Dedifferentiated amniotic fluid mesenchymal stem cell (primary cell): ENCODE measurements around the gene UBE2N.
"Not testable (repeated sequence)": the region's sequence is repeated elsewhere in the genome, so short reads cannot be mapped to it uniquely, and the experiment has no call there.

Experiments
- DNase-seq: peaks from one replicate; pipeline ENCODE4 v3.0.0-alpha.2; 2016; ENCODE audit errors: extremely low spot score

Gene UBE2N

DNA sequence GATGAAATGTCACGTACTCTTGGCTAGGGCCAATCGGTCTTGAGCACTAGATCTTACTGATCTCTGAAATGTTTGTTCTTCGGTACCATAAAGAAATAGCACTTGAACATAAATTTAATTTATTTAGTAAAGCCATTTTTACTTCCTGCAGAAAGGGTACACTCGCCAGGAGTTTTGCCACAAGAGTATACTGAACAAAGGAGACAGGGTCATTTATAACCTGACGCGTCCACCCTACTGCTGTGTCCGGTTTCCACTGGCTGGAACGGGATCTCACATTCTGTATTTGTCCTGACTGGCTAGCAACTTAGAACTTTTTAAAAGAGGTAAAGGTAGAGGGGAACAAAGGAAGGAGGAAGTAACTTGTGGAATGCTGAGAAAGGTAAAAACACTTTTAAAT lies 29.4 kb downstream of the UBE2N start:
- DNase-seq = not testable (repeated sequence)

DNA sequence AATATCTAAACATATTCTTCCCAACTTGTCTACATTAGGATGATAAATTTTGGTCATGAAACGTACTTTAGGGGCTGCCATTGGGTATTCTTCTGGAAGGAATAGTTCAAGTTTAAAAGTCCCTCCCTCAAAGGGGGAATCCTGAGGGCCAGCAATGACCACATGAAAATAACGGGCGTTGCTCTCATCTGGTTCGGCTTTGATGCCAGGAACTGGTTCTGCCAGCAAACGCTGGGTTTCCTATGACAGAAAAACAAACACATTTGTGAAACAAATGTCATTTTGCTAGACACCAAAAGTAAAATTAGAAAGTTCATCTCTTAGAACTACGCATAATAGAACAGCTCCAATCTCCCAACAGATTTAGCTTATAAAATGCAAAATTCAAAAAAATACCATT lies 30.7 kb downstream of the UBE2N start:
- not testable (repeated sequence) for DNase-seq

- not testable (repeated sequence) for DNase-seq
Measured at GRCh38 chr12:93409343-93410187, 32.2 kb downstream of the UBE2N start.

- DNase-seq = no peak
Measured at GRCh38 chr12:93408813-93409212, 32.9 kb downstream of the UBE2N start.

DNA sequence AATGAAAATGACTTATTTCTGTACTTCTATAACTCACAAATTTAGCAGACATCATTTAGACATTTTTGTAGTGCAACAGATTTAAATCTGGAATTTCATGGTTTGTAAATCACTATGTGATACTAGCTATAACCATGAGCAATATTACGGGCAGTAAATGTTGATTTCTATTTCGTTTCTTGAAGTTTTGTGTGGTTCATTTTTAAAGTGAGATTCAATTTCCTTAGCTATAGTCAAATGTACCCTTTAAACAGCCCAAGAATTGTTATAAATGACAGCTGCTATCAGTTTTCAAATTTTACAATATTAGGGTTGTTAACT lies 33.8 kb downstream of the UBE2N start:
- no peak for DNase-seq

DNA sequence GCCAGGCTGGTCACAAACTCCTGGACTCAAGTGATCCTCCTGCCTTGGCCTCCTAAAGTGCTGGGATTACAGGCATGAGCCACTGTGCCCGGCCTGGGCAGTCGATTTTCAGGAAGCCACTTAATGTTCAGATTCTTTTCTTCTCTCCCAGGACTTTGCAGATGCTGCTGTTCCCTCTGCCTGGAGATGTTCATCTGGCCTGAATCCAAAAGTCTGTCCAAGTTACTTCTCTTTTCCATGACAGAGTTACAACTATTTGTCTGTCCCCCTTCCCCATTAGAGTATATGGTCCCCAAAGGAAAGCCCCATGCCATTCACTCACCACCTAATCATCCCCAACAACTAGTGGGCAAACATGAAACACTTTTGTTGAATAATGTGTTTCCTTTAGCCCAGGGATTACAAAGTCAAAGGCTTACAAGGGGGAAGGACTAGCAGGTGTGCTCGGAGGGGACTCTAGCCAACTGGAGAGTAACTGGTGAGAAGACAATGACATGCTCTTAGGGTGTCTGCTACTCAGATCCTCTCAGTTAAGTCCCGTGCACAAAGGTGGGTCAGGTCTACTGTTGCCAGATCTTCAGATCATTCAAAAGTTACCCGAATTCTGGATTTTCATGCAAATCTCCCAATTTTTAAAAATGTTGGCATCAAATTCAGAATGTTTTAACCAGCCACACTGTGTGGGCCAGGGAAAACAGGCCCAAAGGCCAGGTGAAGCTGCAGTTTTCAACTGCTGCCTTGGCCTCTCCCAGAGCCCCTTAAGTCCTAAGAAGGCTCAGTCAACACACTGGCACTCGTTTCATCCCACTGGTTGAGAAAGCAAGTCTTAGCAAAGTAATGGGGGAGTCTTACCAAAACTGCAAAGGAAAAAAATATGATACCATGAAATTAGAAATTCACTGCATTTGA lies 34.4 kb downstream of the UBE2N start:
- DNase-seq = no peak

DNA sequence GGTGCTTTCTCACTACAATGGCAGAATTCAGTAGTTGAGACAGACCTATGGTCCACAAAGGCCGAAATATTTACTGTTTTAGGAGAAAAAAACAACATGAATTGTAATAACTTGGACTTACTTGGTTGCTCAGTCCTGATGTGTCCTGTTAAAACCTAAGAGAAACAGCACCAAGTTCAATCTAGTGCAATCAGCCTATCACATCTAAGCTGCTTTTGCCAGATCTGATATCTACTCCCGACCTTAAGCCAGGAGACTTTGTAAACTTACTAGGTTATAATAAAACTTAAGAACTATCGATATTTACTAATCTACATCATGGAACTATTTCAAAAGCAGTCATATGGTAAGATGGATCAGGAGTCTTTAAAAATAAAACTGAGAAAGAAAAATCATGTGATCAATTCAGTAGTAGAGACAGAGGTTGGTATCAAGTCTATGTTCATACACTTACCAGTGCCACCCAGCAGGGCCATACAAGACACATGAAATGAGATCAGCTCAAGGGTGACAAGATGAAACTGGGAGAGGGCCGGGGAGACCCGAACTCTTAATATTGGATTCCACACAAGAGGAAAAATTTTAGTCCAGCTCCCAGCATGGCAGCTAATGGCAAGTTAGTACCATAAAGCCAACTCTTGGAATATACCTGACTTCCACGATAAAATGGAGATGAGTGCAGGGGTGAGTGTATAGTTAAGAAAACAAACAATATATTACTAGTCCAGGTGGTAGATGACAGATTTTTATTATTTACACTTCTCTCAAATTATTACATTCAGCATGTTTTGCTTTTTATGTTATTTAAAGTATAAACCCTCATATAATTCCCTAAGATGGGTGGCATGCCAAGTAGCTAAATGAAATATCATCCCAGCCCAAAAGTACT lies 36.5 kb downstream of the UBE2N start:
- no peak for DNase-seq

DNA sequence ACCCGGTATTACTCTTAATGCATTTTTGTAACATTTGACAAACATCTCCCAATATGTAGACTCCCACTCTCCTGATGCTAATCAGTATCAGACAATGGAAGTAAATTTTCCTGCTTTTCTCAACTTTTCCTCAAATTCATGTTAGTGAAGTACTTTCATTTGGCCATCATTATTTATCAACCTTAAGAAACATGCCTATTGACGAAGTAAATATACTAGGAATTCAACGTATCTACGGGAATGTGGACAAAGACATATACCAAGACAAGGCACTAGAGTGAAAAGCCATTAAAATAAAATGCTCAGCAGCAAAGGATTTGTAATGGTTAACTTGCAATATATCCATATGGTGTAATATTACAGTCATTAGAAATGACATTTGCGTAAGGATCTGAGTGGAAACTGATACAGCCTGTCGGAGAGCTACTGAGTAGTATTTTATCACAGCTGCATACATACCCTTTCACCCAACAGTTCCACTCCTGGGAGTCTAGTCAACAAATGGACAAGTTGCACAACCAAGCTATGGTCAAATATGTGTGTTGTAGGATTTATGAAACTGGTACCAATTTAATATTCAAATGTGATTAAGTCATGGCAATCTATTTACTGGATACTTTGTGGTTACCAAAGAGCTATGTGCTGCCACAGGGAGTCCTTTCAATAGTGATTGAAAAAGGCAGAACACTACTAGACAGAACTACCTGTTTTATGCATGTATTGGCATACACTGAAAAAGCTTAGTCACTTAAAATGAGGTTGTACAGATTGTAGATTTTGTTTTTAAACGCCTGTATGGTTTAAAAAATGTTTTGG lies 37.6 kb downstream of the UBE2N start:
- no peak for DNase-seq

GRCh38 chr12:93402333-93403311 lies 39.1 kb downstream of the UBE2N start:
- DNase-seq = no peak

DNA sequence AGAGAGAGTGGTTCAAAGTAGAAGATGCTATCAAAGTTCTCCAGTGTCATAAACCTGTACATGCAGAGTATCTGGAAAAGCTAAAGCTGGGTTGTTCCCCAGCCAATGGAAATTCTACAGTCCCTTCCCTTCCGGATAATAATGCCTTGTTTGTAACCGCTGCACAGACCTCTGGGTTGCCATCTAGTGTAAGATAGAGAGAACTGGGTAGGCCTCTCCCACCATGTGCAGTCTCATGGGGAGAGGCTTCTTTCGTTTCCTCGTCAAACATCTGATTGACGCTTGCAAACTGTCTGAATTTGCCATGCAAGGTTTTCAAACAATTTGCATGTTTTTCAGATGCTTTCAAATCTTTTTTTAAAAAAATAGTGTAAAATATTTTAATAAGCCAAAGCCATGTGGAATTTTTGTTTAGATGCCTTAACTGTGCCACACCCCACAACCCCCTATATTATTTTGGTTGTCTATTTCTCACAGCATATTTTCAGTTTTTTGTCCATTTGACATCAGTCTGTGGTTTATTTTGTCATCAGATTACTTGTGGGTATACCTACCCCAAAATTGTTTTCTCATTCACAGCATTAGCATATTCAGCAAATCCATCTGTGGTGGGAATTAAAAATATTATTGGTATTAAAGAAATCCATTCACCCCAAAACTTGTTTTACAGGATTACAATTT lies 42.4 kb downstream of the UBE2N start:
- not testable (repeated sequence) for DNase-seq

GRCh38 chr12:93397412-93397811 lies 44.3 kb downstream of the UBE2N start:
- no peak for DNase-seq

- DNase-seq = no peak
Measured at GRCh38 chr12:93393425-93393824, 48.3 kb downstream of the UBE2N start.

DNA sequence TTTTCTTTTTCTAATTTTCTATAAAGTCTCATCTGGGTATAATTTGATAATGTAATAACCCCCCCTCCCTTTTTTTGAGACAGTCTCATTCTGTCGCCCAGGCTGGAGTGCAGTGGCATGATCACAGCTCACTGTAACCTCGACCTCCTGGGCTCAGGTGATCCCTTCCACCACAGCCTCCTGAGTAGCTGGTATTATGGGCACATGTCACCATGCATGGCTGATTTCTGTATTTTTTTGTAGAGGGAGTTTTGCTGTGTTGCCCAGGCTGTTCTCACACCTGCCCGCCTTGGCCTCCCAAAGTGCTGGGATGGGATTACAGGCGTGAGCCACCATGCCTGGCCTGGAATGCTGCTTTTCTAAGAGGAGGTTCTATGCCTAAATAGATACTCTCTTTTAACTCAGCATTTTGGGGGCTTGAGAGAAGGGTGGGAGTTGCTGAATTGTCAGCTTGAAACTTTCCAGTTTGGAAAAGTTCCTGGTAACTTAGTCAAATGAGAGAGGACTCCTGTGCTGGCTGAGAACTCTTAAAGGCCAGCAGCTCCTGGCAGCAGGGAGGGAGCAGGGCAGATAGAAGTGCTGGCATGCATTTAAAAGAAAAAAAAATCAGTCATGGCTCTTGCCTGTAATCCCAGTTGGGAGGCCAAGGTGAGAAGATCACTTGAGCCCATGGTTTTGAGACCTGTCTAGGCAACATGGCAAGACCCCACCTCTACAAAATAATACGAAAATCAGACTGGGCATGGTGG lies 51.0 kb downstream of the UBE2N start:
- DNase-seq = no peak

DNA sequence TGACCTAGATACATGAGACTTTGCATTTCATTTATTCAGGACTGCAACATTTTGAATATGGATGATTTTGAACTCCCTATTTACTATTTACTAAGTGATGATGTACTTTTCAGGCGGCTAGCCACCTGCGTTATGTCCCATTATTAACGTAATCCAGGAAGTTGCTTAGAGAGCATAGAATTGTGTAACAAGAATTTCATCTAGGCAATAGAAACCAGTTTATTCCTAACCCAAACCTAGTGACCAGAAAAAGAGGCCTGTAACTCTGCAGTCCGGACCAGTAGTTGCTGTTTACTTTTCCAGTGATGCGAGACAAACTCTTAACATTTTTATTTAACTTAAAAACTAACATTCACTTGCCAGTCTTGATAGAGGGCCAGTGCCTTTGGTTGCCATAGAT lies 51.7 kb downstream of the UBE2N start:
- DNase-seq = no peak

DNA sequence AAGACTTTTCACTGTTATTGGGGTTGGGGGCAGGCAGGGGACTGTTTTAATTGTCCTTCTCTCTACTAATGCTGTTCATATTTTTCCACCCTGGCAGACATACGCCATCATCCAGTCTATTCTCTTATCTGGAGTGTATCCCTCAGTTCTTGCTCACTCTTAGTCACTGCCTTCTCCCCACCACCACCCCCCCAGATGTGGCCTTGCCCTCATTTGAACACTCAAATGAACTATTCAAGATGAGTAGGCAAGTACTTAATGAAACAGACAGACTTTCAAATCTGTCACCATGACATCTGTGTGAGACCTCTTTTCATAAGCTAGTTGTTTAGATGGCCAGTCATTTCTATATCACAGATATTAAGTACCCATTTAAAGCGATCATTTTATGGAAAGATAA lies 54.0 kb downstream of the UBE2N start:
- DNase-seq = no peak

- DNase-seq = not testable (repeated sequence)
Measured at GRCh38 chr12:93381976-93382437, 59.7 kb downstream of the UBE2N start.

DNA sequence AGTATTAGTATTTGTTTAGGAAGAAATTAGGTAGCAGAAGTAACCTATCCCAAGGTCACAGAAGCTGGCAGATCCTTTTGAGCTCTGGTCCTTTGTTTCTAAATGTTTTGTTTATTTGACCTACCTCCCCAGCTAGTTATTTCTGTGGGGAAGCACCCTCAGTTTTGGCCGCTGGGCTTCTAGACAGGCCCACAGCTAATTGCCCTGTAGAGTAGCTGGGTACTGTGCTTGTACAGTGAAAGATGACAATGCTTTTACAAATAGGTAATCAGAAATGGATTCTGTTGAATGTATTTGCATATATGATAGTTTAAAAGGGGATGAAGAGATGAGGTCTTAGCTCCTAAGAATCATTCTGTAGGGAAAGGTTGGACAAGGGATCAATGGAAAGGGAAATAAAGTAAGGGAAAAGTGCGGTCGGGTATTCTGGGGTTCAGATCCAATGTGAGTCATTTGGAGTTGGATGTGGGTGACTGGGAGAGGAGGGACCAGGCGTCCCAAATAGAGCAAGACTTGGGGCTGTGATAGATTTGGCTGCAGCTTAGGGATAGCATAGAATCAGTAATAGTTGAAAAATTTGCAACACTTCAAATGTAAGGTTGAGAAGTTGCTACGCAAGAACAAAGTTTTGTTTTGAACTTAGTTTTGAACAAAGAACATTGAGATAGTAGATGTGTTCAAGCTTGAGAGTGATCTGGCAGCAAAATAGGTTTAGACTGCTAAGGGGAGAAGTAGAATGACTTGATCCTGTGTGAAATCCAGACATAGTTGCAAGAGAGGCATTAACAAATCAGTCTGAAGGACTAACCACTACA lies 60.4 kb downstream of the UBE2N start:
- no peak for DNase-seq
